IPS-11a (cell line): ENCODE data around the gene PLEKHG4B.
"Not testable (repeated sequence)": the region's sequence is repeated elsewhere in the genome, so short reads cannot be mapped to it uniquely, and the experiment has no call there.

Experiments used
- H3K4me3 ChIP-seq: one replicate; pipeline ENCODE4 v1.5.1; 2013; ENCODE audit warnings: low read depth, low read length, control low read depth

The PLEKHG4B gene

GRCh38 chr5:186091-187041 lies 94.4 kb downstream of the PLEKHG4B start:
- no peak overlapping the region for H3K4me3 ChIP-seq

- H3K4me3 ChIP-seq: no peak overlapping the region
These were observed 95.1 kb downstream of the PLEKHG4B start for GRCh38 chr5:187042-187431.

GRCh38 chr5:187617-188451 lies 95.9 kb downstream of the PLEKHG4B start:
- no peak overlapping the region for H3K4me3 ChIP-seq

- H3K4me3 ChIP-seq: no peak overlapping the region
These were observed 96.8 kb downstream of the PLEKHG4B start for GRCh38 chr5:188488-189481.

- no peak overlapping the region for H3K4me3 ChIP-seq
These were observed 97.5 kb downstream of the PLEKHG4B start for GRCh38 chr5:189486-189885.

- H3K4me3 ChIP-seq: no peak overlapping the region
These were observed 98.0 kb downstream of the PLEKHG4B start for GRCh38 chr5:189976-190365.

- no peak overlapping the region for H3K4me3 ChIP-seq
These were observed 98.5 kb downstream of the PLEKHG4B start for GRCh38 chr5:190366-191035.

- H3K4me3 ChIP-seq: no peak within 1 kb of the TSS
These were observed 99.3 kb downstream of the PLEKHG4B start, which contains the start of gene LRRC14B for GRCh38 chr5:191036-191948. TSS of gene LRRC14B (plus strand) at chr5:191495. CDS start at chr5:191539, 44 bp downstream.

- H3K4me3 ChIP-seq: no peak overlapping the region
These were observed 100.2 kb downstream of the PLEKHG4B start for GRCh38 chr5:191949-192690.

GRCh38 chr5:192691-192969 lies 100.7 kb downstream of the PLEKHG4B start:
- H3K4me3 ChIP-seq: no peak overlapping the region

- H3K4me3 ChIP-seq: no peak overlapping the region
These were observed 101.2 kb downstream of the PLEKHG4B start for GRCh38 chr5:192970-193831.

- H3K4me3 ChIP-seq: no peak overlapping the region
These were observed 102.1 kb downstream of the PLEKHG4B start for GRCh38 chr5:194102-194501.

- H3K4me3 ChIP-seq: no peak overlapping the region
These were observed 102.7 kb downstream of the PLEKHG4B start for GRCh38 chr5:194603-195209.

GRCh38 chr5:195401-196160 lies 103.6 kb downstream of the PLEKHG4B start:
- H3K4me3 ChIP-seq: no peak overlapping the region

- no peak overlapping the region for H3K4me3 ChIP-seq
These were observed 104.4 kb downstream of the PLEKHG4B start for GRCh38 chr5:196350-196749.

GRCh38 chr5:197031-197430 lies 105.1 kb downstream of the PLEKHG4B start:
- not testable (repeated sequence) for H3K4me3 ChIP-seq
